Activated CD8-positive, alpha-beta T cell treated with anti-CD3 and anti-CD28 coated beads, Interleukin-2, amount 10 ng/mL, durations not matched to agents 7 days and 5 days (primary cell): ENCODE results near the gene CDYL. TPM values are rescaled to one million over a fixed set of nuclear protein-coding genes. Genes with fewer than 3 reads are reported as not detected.
A peak's percentile ranks its signal among the peaks of the same experiment; 100 is the strongest.

ENCODE experiments used
- ATAC-seq: fragments of 150-1000 bp; cut with Tn5 transposase; one replicate; pipeline ENCODE4 v1.10.0; 2021; ENCODE audit warnings: moderate library complexity
- CTCF ChIA-PET: fragments of 350-600 bp; sonication (Branson Sonifier 250); formaldehyde crosslinking; loops from one replicate; lab custom pipeline; 2021; ENCODE audit warnings: antibody characterized with exemption; lab: Charles Lee
- POLR2A ChIA-PET: fragments of 350-600 bp; sonication (Branson Sonifier 250); formaldehyde crosslinking; loops from one replicate; lab custom pipeline; 2021; ENCODE audit warnings: antibody characterized with exemption; lab: Charles Lee
- DNase-seq: peaks from one replicate; pipeline ENCODE4 v3.0.0-alpha.2; 2020
- H3K27ac Mint-ChIP-seq: one replicate; pipeline ENCODE4 v1.8.0; 2021; ENCODE audit warnings: mild to moderate bottlenecking, mixed read lengths
- H3K27me3 Mint-ChIP-seq: one replicate; pipeline ENCODE4 v1.8.0; 2021; ENCODE audit warnings: low read depth, mixed read lengths
- H3K36me3 Mint-ChIP-seq: one replicate; pipeline ENCODE4 v1.8.0; 2021; ENCODE audit warnings: low read depth, mixed read lengths
- H3K4me1 Mint-ChIP-seq: one replicate; pipeline ENCODE4 v1.8.0; 2021; ENCODE audit warnings: low read depth, mixed read lengths
- H3K4me3 Mint-ChIP-seq: one replicate; pipeline ENCODE4 v1.8.0; 2021; ENCODE audit warnings: mild to moderate bottlenecking, mixed read lengths
- H3K9me3 Mint-ChIP-seq: one replicate; pipeline ENCODE4 v1.8.0; 2022; ENCODE audit warnings: mixed read lengths; ENCODE audit not compliant: insufficient read depth
- total RNA-seq, 2 experiments: library from RNA; stranded (reverse); gene quantifications; one replicate each; pipeline ENCODE4 v1.2.3, GENCODE V29; 2021

CDYL gene
- total RNA-seq, 2 experiments from 2014 or later, result 32.5 to 36.3 TPM

GRCh38 chr6:4775494-4776130 is 592 bp upstream of the CDYL start:
- peaks cover 24% of the 10 kb centered on the region for H3K27me3 Mint-ChIP-seq
- H3K4me3 Mint-ChIP-seq, result peak overlapping the region; percentile 73
- peak; percentile 72 for ATAC-seq
- peaks cover 9% of the 10 kb centered on the region for H3K9me3 Mint-ChIP-seq
- POLR2A ChIA-PET, result interaction anchor here (1.6 to 1.7 kb wide), 2 partner anchors 11 to 132 kb away, joined by 6 to 9 read pairs; no protein-coding TSS in a partner anchor
- CTCF ChIA-PET, result interaction anchor here (1.0 to 2.4 kb wide), 2 partner anchors 15 to 159 kb away, joined by 3 to 13 read pairs; no protein-coding TSS in a partner anchor
- peaks cover 12% of the 10 kb centered on the region for H3K36me3 Mint-ChIP-seq
- DNase-seq, result peak; percentile 67
- peaks cover 35% of the 10 kb centered on the region for H3K4me1 Mint-ChIP-seq
- H3K27ac Mint-ChIP-seq, result peak overlapping the region; percentile 77

DNA sequence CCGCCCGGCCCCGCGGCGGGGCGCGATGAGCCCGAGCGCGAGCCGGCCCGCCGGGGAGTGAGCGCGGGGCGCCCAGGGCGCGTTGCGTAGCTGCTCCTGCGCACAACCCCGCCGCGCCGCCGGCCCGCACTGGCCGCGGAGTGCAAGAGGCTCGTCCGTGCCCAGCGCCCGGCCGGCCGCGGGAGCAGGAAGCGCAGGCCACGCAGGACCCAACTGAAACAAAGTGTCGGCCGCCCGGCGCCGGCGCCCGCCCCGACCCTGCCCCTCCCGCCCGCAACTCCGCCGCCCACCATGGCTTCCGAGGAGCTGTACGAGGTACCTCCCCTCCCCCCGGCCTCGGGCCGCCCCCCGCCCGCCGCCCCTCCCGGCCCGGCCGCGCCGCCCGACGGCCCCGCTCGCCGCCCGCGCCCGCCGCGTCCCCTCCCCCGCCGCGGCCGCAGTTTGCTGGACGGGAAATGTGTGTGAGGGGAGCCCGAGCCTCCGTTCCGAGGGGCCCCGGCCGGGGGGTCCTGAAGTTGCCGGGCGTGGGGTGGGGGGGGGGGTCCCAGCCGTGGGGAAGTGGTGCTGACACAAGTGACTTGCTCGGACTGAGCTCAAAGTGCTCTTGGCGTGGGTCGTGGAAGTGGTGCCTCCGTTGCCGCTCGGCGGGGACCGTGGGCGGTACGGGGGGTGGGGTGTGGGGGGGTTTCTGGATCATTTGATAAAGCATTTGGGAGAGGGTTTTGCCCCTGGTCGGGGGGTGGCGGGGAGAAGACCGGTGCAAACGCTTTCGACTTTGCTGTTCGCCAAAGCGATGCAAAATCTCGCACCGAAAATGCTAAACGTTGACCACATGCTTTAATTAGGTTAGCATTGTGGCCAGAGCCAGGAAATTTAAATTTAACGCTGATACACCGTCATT is 539 bp downstream of the CDYL start:
- Mint-ChIP-seq H3K27me3 (peaks cover 22% of the 10 kb centered on the region), H3K27ac (peak overlapping the region; percentile 85), H3K9me3 (peaks cover 9% of the 10 kb centered on the region), H3K4me1 (peaks cover 45% of the 10 kb centered on the region), H3K4me3 (peak overlapping the region; percentile 83), H3K36me3 (peaks cover 12% of the 10 kb centered on the region)
- ChIA-PET POLR2A (interaction anchor here (0.6 to 1.7 kb wide), 5 partner anchors 9 to 158 kb away, joined by 3 to 9 read pairs (median 3); no protein-coding TSS in a partner anchor), CTCF (interaction anchor here (1.0 to 2.4 kb wide), 5 partner anchors 13 to 227 kb away, joined by 3 to 13 read pairs (median 4); partner anchors contain the start of gene RPP40)
- no peak for ATAC-seq
- peak; percentile 52 for DNase-seq

DNA sequence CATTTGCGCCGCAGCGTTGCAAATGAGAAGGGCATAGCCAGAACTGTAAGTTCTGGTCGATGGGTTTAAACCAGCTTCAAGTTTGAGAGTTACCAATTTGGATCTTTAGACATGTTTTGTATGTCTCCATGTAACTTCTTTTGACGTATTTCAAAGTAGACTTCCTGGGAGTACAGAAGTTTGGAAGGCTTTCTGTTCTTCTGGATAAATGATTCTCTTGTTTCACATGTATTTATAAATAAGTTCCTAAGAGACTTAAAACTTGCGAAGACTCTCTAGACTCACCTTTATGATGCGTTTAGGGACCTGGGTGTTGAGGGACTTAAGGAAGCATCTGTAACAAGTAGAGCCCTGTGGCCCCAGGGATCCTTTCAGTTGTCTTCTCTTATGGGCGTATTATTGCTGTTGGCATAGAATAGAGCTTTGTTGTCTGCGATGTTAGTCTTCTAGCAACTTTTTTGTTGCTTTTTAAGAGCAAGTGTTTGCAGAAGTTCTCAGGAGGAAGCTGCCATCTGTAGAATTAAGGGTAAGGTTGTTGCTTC is 1.3 kb downstream of the CDYL start:
- Mint-ChIP-seq H3K9me3 (peaks cover 9% of the 10 kb centered on the region), H3K4me1 (peaks cover 51% of the 10 kb centered on the region)

DNA sequence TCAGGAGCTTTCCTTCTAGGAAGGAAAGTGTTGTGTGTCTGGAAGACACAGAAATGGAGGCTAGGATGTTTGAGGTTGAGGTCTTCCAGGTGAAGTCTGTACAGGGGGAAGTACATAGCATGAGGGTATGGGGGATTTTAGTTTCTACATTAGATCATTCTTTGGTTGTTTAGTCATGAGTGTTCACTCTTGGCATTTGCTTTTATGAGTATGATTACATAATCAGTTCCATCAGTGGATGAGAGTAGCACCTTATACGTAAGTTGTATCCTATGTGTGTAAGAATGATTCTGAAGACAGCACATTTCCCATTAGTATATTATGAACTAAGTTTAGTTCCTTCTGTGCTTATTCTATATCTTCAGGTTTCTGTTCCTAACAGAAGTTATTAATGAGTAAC is 1.9 kb downstream of the CDYL start:
- H3K36me3 Mint-ChIP-seq, result peaks cover 19% of the 10 kb centered on the region
- ATAC-seq, result no peak
- H3K9me3 Mint-ChIP-seq, result peaks cover 9% of the 10 kb centered on the region
- POLR2A ChIA-PET, result no interaction called here
- peaks cover 52% of the 10 kb centered on the region for H3K4me1 Mint-ChIP-seq
- H3K4me3 Mint-ChIP-seq, result peak overlapping the region; percentile 83
- H3K27me3 Mint-ChIP-seq, result peaks cover 14% of the 10 kb centered on the region
- CTCF ChIA-PET, result interaction anchor here (0.8 to 2.4 kb wide), 5 partner anchors 12 to 162 kb away, joined by 3 to 13 read pairs (median 4); no protein-coding TSS in a partner anchor
- peak overlapping the region; percentile 85 for H3K27ac Mint-ChIP-seq
- no peak for DNase-seq

More for the DNA sequence above, 1.3 kb downstream of the CDYL start:
- Mint-ChIP-seq H3K36me3 (peaks cover 14% of the 10 kb centered on the region), H3K27me3 (peaks cover 18% of the 10 kb centered on the region), H3K27ac (peak overlapping the region; percentile 85), H3K4me3 (peak overlapping the region; percentile 83)
- DNase-seq, result no peak
- POLR2A ChIA-PET, result interaction anchor here (1.2 to 1.7 kb wide), 3 partner anchors 9 to 157 kb away, joined by 3 to 9 read pairs (median 6); no protein-coding TSS in a partner anchor
- CTCF ChIA-PET, result interaction anchor here (0.8 to 2.4 kb wide), 6 partner anchors 13 to 226 kb away, joined by 3 to 13 read pairs (median 4); partner anchors contain the start of gene RPP40
- ATAC-seq, result no peak

- DNase-seq (no peak), ATAC-seq (no peak)
- Mint-ChIP-seq H3K36me3 (peaks cover 33% of the 10 kb centered on the region), H3K4me3 (no peak overlapping the region), H3K27ac (no peak overlapping the region), H3K27me3 (no peaks in the 10 kb centered on the region), H3K9me3 (peaks cover 16% of the 10 kb centered on the region), H3K4me1 (peaks cover 40% of the 10 kb centered on the region)
- CTCF ChIA-PET, result interaction anchor here (0.7 to 2.7 kb wide), 3 partner anchors 10 to 223 kb away, joined by 3 to 16 read pairs (median 3); partner anchors contain the start of gene RPP40
- POLR2A ChIA-PET, result no interaction called here
Measured at GRCh38 chr6:4780360-4780812, 4.2 kb downstream of the CDYL start.

DNA sequence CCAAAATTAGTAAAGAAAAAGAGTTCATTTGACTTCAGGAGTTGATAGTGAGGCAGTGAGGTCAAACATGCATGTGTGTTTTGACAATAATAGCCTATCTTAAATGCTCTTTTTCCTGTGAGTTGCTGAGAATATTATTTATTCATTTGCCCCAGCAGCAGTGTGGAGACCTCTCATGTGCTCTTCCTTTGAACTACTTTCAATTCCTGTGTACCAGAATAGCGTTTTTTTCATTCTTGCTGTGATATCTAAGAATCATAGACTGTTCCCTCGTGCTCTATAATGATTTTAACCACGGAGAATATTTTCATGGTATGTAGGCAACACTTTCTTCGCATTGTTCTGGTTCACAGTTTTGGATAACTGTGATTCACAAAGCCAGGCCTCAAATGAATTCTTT is 5.2 kb downstream of the CDYL start:
- peaks cover 33% of the 10 kb centered on the region for H3K36me3 Mint-ChIP-seq
- ATAC-seq (no peak), DNase-seq (no peak)
- ChIA-PET CTCF (interaction anchor here (0.7 to 2.7 kb wide), 2 partner anchors 9 to 34 kb away, joined by 3 to 16 read pairs; no protein-coding TSS in a partner anchor), POLR2A (no interaction called here)
- no peak overlapping the region for H3K27ac Mint-ChIP-seq
- peaks cover 16% of the 10 kb centered on the region for H3K9me3 Mint-ChIP-seq
- peaks cover 40% of the 10 kb centered on the region for H3K4me1 Mint-ChIP-seq
- H3K27me3 Mint-ChIP-seq, result no peaks in the 10 kb centered on the region
- H3K4me3 Mint-ChIP-seq, result no peak overlapping the region

- POLR2A ChIA-PET, result no interaction called here
- peaks cover 40% of the 10 kb centered on the region for H3K4me1 Mint-ChIP-seq
- H3K4me3 Mint-ChIP-seq, result no peak overlapping the region
- no peak overlapping the region for H3K27ac Mint-ChIP-seq
- H3K36me3 Mint-ChIP-seq, result peaks cover 33% of the 10 kb centered on the region
- ATAC-seq (no peak), DNase-seq (no peak)
- CTCF ChIA-PET, result interaction anchor here (2.7 kb wide), 1 partner anchor 8 kb away, joined by 16 read pairs; no protein-coding TSS in a partner anchor
- H3K27me3 Mint-ChIP-seq, result no peaks in the 10 kb centered on the region
- H3K9me3 Mint-ChIP-seq, result peaks cover 16% of the 10 kb centered on the region
Measured at GRCh38 chr6:4781967-4782575, 5.9 kb downstream of the CDYL start.

DNA sequence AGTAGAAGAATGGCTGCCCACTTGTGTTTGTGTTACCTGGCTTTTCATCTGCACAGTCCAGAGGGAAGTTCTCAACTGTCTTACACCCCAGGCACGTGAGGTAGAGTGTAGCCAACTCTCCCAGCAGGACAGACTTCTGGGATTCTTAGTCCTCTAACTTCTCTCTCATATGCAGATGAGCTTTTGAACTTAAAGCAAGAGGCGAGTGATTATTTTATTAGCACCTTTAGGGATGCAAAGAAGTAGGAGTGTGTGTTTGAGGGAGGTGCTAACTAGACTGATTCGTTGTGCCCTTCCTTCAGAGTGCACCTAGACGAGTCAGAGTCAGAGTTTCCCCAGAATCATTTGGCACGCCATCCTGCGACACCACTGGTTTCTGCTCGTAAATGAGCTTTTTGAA is 10.8 kb downstream of the CDYL start:
- POLR2A ChIA-PET, result interaction anchor here (3.0 kb wide), 1 partner anchor 10 kb away, joined by 9 read pairs; the partner anchor contains the start of gene CDYL
- ATAC-seq (no peak), DNase-seq (no peak)
- no peak overlapping the region for H3K27ac Mint-ChIP-seq
- peaks cover 23% of the 10 kb centered on the region for H3K36me3 Mint-ChIP-seq
- peaks cover 23% of the 10 kb centered on the region for H3K4me1 Mint-ChIP-seq
- CTCF ChIA-PET, result interaction anchor here (1.1 to 1.2 kb wide), 2 partner anchors 15 to 141 kb away, joined by 3 to 4 read pairs; no protein-coding TSS in a partner anchor
- no peak overlapping the region for H3K4me3 Mint-ChIP-seq
- H3K27me3 Mint-ChIP-seq, result no peaks in the 10 kb centered on the region
- peaks cover 7% of the 10 kb centered on the region for H3K9me3 Mint-ChIP-seq

DNA sequence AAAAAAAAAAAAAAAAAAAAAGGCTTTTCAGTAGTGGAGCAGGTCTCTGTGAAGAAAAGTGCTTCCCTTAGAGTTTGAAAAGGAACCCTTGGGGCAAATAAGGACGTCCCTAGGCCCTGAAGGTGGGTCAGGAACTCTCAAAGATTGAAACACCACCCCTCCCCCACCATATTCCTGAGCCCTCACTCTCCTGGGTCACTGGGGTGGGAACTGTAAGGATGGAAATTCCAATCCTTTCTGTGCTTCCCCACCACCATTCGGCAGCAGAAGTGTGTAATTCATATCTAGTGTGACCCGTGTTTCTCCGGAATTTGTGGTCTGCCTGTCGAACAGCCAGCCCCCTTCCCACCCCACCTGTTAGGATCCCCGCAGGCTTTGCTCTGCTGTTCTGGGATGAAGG is 12.3 kb downstream of the CDYL start:
- Mint-ChIP-seq H3K4me1 (peaks cover 19% of the 10 kb centered on the region), H3K27ac (no peak overlapping the region), H3K27me3 (no peaks in the 10 kb centered on the region), H3K4me3 (no peak overlapping the region), H3K9me3 (peaks cover 7% of the 10 kb centered on the region), H3K36me3 (peaks cover 16% of the 10 kb centered on the region)
- ChIA-PET POLR2A (no interaction called here), CTCF (no interaction called here)
- ATAC-seq (no peak), DNase-seq (no peak)

DNA sequence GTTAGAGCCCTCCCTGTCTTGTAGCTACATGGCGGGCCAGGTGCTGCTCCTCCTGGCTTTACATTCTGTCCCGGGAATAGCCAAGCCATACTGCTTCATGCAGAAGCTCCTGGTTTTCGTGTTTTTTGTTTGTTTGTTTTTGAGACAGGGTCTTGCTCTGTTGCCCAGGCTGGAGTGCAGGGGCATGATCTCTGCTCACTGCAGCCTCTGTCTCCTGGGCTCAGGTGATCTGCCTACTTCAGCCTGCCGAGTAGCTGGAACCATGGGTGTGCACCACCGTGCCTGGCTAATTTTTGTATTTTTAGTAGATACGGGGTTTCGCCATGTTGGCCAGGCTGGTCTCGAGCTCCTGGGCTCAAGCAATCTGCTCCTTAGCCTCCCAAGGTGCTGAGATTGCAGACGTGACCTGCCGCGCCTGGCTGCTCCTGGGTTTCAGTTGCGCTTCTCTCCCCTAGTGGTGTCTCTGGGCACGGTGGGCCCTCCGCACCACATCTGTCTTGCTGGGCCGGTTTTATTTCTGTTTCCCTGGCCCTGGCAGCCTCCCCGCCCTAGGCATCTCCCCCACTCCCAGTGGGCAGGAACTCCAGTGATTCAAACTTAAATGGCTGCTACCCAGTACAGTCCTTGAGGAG is 12.9 kb downstream of the CDYL start:
- peaks cover 10% of the 10 kb centered on the region for H3K36me3 Mint-ChIP-seq
- POLR2A ChIA-PET, result no interaction called here
- H3K27ac Mint-ChIP-seq, result no peak overlapping the region
- peaks cover 19% of the 10 kb centered on the region for H3K4me1 Mint-ChIP-seq
- H3K27me3 Mint-ChIP-seq, result no peaks in the 10 kb centered on the region
- H3K4me3 Mint-ChIP-seq, result no peak overlapping the region
- CTCF ChIA-PET, result interaction anchor here (1.7 to 2.6 kb wide), 2 partner anchors 8 to 12 kb away, joined by 13 to 16 read pairs; partner anchors contain the start of gene CDYL
- H3K9me3 Mint-ChIP-seq, result peaks cover 2% of the 10 kb centered on the region
- DNase-seq, result no peak
- ATAC-seq, result no peak
